Esophagus muscularis mucosa (tissue), 4 donors: ENCODE data around the gene SPINK4. TPM values are rescaled to one million over a fixed set of nuclear protein-coding genes. Genes with fewer than 3 reads are reported as not detected.

Experiments used
- DNase-seq: peaks from one replicate; pipeline ENCODE4 v3.0.0-alpha.2; 2017; ENCODE audit errors: extremely low spot score
- H3K27ac ChIP-seq, 4 donors: fragments of 200-600 bp; sonication (generic); replicated peaks in 1 of 4; 1 replicate in 3 of 4; 2 replicates in 1 of 4; pipeline ENCODE4 v1.5.1; 2016 to 2019; ENCODE audit warnings: mild to moderate bottlenecking in 1 of 4
- H3K27me3 ChIP-seq, 4 donors: fragments of 200-600 bp; sonication (generic); one replicate each; pipeline versions ENCODE4 v1.5.1 to v1.6.0; 2016 to 2019
- H3K36me3 ChIP-seq, 4 donors: fragments of 200-600 bp; sonication (generic); one replicate each; pipeline ENCODE4 v1.5.1; 2016 to 2019
- H3K4me1 ChIP-seq, 4 donors: fragments of 200-600 bp; sonication (generic); one replicate each; pipeline ENCODE4 v1.5.1; 2016 to 2019
- H3K4me3 ChIP-seq, 4 donors: fragments of 200-600 bp; sonication (generic); 1 replicate in 2 of 4; 2 replicates in 2 of 4; pipeline ENCODE4 v1.5.1; 2016 to 2019; ENCODE audit warnings: mild to moderate bottlenecking in 4 of 4, moderate library complexity in 1 of 4
- H3K9me3 ChIP-seq, 4 donors: fragments of 200-600 bp; sonication (generic); 1 replicate in 3 of 4; 2 replicates in 1 of 4; pipeline ENCODE4 v1.5.1; 2016 to 2019
- EP300 ChIP-seq: sonication (generic); formaldehyde crosslinking; IDR thresholded peaks from one replicate; pipeline ENCODE4 v1.6.1; 2017; ENCODE audit warnings: antibody characterized with exemption
- POLR2A ChIP-seq: fragments of 450-650 bp; IDR thresholded peaks from one replicate; pipeline ENCODE4 v1.6.1; 2017; ENCODE audit warnings: antibody characterized with exemption, moderate library complexity, mild to moderate bottlenecking, low read depth
- POLR2AphosphoS5 ChIP-seq, 2 donors: sonication (generic); formaldehyde crosslinking; IDR thresholded peaks; one replicate each; pipeline ENCODE4 v1.6.1; 2017; ENCODE audit warnings: antibody characterized with exemption in 2 of 2
- WGBS: methylation state at CpG from one replicate; pipeline ENCODE4 v1.1.5; 2018; 5-methylcytosine and 5-hydroxymethylcytosine counted together
- intact Hi-C: fragments of 100-400 bp; cut with DNase I; formaldehyde crosslinking; loops from one replicate; pipeline ENCODE4 v1.15.1; 2023
- total RNA-seq, 4 donors: library from RNA; depleted of rRNA; stranded (reverse); fragments of >200 nt; gene quantifications; one replicate each; pipeline versions ENCODE4 v1.1.0 to v1.2.1, GENCODE V29; 2016
- TF ChIP-seq, protein P1 (sequence below), 3 experiments: fragments of 200-600 bp in 2 of 3; fragments of 450-650 bp in 1 of 3; sonication (generic) in 2 of 3; IDR thresholded peaks; one replicate each; pipeline ENCODE4 v1.5.1; 2017 to 2019; ENCODE audit warnings: antibody characterized with exemption in 3 of 3, mild to moderate bottlenecking in 2 of 3, moderate library complexity in 1 of 3

The SPINK4 gene
- total RNA-seq, 4 donors from 2014 or later = not detected

DNA sequence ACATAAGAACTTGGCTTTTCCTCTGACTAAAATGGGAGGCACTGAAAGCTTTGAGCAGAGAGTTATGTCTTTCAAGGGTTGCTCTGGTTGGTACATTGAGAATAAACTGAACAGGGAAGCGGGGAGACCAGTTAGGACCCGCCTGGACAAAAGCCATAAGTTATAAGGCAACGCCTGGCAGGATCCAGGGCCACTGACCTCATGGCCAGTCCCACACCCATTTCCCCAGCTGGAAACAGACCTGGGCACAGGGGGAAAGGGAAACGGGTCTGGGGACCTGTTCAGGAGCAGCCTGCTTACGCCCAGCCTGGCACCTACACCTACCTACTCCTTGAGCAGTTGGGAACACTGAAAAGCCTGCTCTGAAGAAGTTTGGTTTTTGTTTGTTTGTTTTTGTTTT, 1.3 kb downstream of the SPINK4 start:
- no peaks in the 10 kb centered on the region for H3K9me3 ChIP-seq
- intact Hi-C loops = no loop called here
- WGBS = 80% methylated on average over 5 of the region's 5 CpGs
- no peak overlapping the region for H3K27ac ChIP-seq
- peaks cover 0 to 7% (median 0%) of the 10 kb centered on the region in 4 donors for H3K4me1 ChIP-seq
- no peak for DNase-seq
- H3K36me3 ChIP-seq = no peaks in the 10 kb centered on the region
- peaks cover 0 to 7% (median 0%) of the 10 kb centered on the region in 4 donors for H3K27me3 ChIP-seq
- TF ChIP-seq POLR2AphosphoS5 (IDR thresholded peaks at IDR 0.05) (no peak), EP300 (no peak), POLR2A (no peak)
- TF ChIP-seq, protein P1, sequence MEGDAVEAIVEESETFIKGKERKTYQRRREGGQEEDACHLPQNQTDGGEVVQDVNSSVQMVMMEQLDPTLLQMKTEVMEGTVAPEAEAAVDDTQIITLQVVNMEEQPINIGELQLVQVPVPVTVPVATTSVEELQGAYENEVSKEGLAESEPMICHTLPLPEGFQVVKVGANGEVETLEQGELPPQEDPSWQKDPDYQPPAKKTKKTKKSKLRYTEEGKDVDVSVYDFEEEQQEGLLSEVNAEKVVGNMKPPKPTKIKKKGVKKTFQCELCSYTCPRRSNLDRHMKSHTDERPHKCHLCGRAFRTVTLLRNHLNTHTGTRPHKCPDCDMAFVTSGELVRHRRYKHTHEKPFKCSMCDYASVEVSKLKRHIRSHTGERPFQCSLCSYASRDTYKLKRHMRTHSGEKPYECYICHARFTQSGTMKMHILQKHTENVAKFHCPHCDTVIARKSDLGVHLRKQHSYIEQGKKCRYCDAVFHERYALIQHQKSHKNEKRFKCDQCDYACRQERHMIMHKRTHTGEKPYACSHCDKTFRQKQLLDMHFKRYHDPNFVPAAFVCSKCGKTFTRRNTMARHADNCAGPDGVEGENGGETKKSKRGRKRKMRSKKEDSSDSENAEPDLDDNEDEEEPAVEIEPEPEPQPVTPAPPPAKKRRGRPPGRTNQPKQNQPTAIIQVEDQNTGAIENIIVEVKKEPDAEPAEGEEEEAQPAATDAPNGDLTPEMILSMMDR (IDR thresholded peaks at IDR 0.05) = no peak
- H3K4me3 ChIP-seq = no peak overlapping the region

DNA sequence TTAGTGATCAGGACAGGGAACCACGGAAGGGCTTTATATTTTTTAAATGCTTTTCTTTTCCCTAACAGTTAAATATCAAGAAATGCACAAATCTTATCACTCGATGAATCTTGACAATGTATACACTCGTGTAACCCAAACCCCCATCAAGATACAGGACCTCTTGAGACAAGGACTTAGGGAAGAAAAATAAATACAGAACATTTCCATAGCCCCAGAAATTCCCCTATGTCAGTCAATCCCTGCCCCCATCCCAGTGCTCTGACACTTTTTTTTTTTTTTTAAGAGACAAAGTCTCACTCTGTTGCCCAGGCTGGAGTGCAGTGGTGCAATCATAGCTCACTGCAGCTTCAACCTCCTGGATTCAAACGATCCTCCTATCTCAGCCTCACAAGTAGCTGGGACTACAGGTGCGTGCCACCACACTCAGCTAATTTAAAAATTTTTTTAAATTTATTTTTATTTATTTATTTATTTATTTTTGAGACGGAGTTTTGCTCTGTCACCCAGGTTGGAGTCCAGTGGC, 2.7 kb downstream of the SPINK4 start:
- DNase-seq = no peak
- no peaks in the 10 kb centered on the region for H3K9me3 ChIP-seq
- no peak overlapping the region for H3K4me3 ChIP-seq
- no peak for TF ChIP-seq EP300
- TF ChIP-seq POLR2A = no peak
- no peak for TF ChIP-seq POLR2AphosphoS5 (IDR thresholded peaks at IDR 0.05)
- TF ChIP-seq, protein P1 (IDR thresholded peaks at IDR 0.05) = no peak
- H3K4me1 ChIP-seq = peaks cover 0 to 7% (median 0%) of the 10 kb centered on the region in 4 donors
- peaks cover 0 to 7% (median 0%) of the 10 kb centered on the region in 4 donors for H3K27me3 ChIP-seq
- intact Hi-C loops = no loop called here
- 68% methylated on average over 6 of the region's 6 CpGs for WGBS
- peaks cover 0 to 2% (median 0%) of the 10 kb centered on the region in 4 donors for H3K36me3 ChIP-seq
- H3K27ac ChIP-seq = no peak overlapping the region

DNA sequence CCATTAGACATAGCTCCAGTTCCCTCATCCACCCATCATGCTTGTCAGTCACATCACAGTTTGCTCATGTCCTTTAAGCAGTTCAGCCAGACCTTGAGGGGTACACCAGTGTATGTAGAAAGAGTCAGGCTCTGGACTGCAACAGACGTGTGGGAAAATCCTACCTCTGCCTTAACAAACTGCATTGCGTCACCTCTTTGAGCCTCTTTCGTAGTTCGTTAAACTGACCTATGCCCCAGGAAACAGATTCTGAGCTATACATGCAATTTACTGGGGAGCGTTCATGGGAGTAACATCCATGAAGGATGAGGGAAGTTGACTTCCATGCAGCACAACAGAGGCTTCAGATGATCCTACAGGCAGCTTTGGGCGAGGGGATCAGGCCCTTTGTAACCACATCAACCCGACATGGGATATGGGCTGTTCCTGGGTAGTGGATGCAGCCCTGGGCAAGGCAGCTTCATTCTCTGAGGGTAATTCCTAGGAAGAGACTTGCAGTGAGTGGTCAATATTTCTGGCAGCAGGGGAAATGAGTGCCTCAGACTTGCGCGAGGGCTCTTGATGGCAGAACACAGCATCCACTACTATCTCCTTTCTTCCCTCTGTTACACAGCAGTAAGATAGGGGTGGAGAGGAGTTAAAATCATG, 4.3 kb downstream of the SPINK4 start:
- WGBS = 77% methylated on average over 9 of the region's 9 CpGs
- Histone ChIP-seq H3K27ac (no peak overlapping the region), H3K4me3 (no peak overlapping the region), H3K36me3 (peaks cover 0 to 14% (median 7%) of the 10 kb centered on the region in 4 donors), H3K4me1 (peaks cover 0 to 7% (median 0%) of the 10 kb centered on the region in 4 donors), H3K27me3 (peaks cover 0 to 7% (median 0%) of the 10 kb centered on the region in 4 donors), H3K9me3 (no peaks in the 10 kb centered on the region)
- TF ChIP-seq POLR2AphosphoS5 (IDR thresholded peaks at IDR 0.05) (no peak), POLR2A (no peak), EP300 (no peak)
- TF ChIP-seq, protein P1 (IDR thresholded peaks at IDR 0.05) = no peak
- DNase-seq = peak; percentile 79
- intact Hi-C loops = no loop called here

DNA sequence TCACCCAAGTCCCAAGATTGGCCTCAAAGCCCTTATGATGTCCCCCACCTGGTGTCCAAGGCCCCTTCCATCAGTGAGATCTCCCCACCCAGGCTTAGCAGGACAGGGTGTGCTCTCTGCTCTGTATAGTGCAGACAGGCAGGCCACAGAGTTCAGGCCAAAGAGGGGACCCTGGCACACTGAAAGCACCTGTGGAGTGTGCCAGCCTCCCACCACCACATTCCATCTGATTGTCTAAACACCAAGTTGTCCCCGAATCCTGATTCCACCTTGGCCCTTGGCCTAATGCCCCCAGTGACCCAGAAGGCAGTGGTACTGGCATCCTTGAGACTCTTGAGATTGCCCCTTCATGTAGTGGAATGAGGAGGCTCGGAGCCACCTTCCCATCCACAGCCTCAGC, 5.4 kb downstream of the SPINK4 start:
- no peak for DNase-seq
- Histone ChIP-seq H3K4me3 (no peak overlapping the region), H3K4me1 (no peaks in the 10 kb centered on the region), H3K27me3 (peaks cover 0 to 7% (median 0%) of the 10 kb centered on the region in 4 donors), H3K27ac (no peak overlapping the region), H3K9me3 (no peaks in the 10 kb centered on the region), H3K36me3 (peaks cover 0 to 23% (median 8%) of the 10 kb centered on the region in 4 donors)
- no peak for TF ChIP-seq POLR2AphosphoS5 (IDR thresholded peaks at IDR 0.05)
- TF ChIP-seq, protein P1 (IDR thresholded peaks at IDR 0.05) = no peak
- WGBS = 95% methylated on average over 2 of the region's 2 CpGs
- intact Hi-C loops = no loop called here
